ENCODE data around the gene PRRX2. TPM values are rescaled to one million over a fixed set of nuclear protein-coding genes. Genes with fewer than 3 reads are reported as not detected.

Gene PRRX2
- total and polyA plus RNA-seq, 4 donors = 0.03 to 0.08 TPM; not detected in 2

- Histone ChIP-seq H3K4me3 (ENCODE audit: low read depth in 1 of 3, low read length in 3 of 3) (no peak overlapping the region), H3K4me1 (ENCODE audit: control insufficient read depth in 4 of 4, insufficient read depth in 4 of 4, low read length in 3 of 4) (peaks cover 0 to 10% (median 1%) of the 10 kb centered on the region in 4 donors), H3K36me3 (ENCODE audit: control insufficient read depth in 4 of 4, insufficient read depth in 3 of 4, low read depth in 1 of 4, low read length in 3 of 4) (no peaks in the 10 kb centered on the region), H3K9me3 (ENCODE audit: control insufficient read depth in 4 of 4, low read length in 3 of 4) (no peaks in the 10 kb centered on the region), H3K27me3 (ENCODE audit: control insufficient read depth in 4 of 4, insufficient read depth in 4 of 4, low read length in 3 of 4) (peaks cover 0 to 10% (median 1%) of the 10 kb centered on the region in 4 donors), H3K9ac (ENCODE audit: low read depth in 1 of 2, low read length in 2 of 2) (no peak overlapping the region), H3K27ac (ENCODE audit: low read depth in 1 of 2, low read length in 2 of 2) (no peak overlapping the region)
- 81% methylated on average over 13 of the region's 13 CpGs for WGBS
- DNase-seq (ENCODE audit: low spot score) = no peak
- no peak for TF ChIP-seq FOXA1 (IDR thresholded peaks at IDR 0.05)
- no peak for TF ChIP-seq CTCF (IDR thresholded peaks at IDR 0.05; ENCODE audit: low read depth, low read length, missing input control)
- TF ChIP-seq JUND (IDR thresholded peaks at IDR 0.05) = no peak
- TF ChIP-seq EGR1 (IDR thresholded peaks at IDR 0.05; ENCODE audit: low read depth in 2 of 2) = no peak
- TF ChIP-seq RXRA (IDR thresholded peaks at IDR 0.05) = no peak
- no peak for TF ChIP-seq HNF4G (IDR thresholded peaks at IDR 0.05)
- TF ChIP-seq REST (IDR thresholded peaks at IDR 0.05) = no peak
- TF ChIP-seq ZBTB33 (IDR thresholded peaks at IDR 0.05) = no peak
- TF ChIP-seq YY1 (IDR thresholded peaks at IDR 0.05) = no peak
- no peak for TF ChIP-seq FOXA2 (IDR thresholded peaks at IDR 0.05)
- TF ChIP-seq NR2F2 (IDR thresholded peaks at IDR 0.05) = no peak
These were observed 4.5 kb downstream of the PRRX2 start for GRCh38 chr9:129669946-129670345.

- WGBS = 87% methylated on average over 9 of the region's 9 CpGs
- H3K27ac ChIP-seq (ENCODE audit: low read depth in 1 of 2, low read length in 2 of 2) = no peak overlapping the region
- H3K4me1 ChIP-seq (ENCODE audit: control insufficient read depth in 4 of 4, insufficient read depth in 4 of 4, low read length in 3 of 4) = peaks cover 0 to 2% (median 1%) of the 10 kb centered on the region in 4 donors
- H3K36me3 ChIP-seq (ENCODE audit: control insufficient read depth in 4 of 4, insufficient read depth in 3 of 4, low read depth in 1 of 4, low read length in 3 of 4) = no peaks in the 10 kb centered on the region
- no peak for DNase-seq (ENCODE audit: low spot score)
- peaks cover 0 to 10% (median 0%) of the 10 kb centered on the region in 4 donors for H3K27me3 ChIP-seq (ENCODE audit: control insufficient read depth in 4 of 4, insufficient read depth in 4 of 4, low read length in 3 of 4)
- no peak overlapping the region for H3K9ac ChIP-seq (ENCODE audit: low read depth in 1 of 2, low read length in 2 of 2)
- H3K4me3 ChIP-seq (ENCODE audit: low read depth in 1 of 3, low read length in 3 of 3) = no peak overlapping the region
- no peaks in the 10 kb centered on the region for H3K9me3 ChIP-seq (ENCODE audit: control insufficient read depth in 4 of 4, low read length in 3 of 4)
- TF ChIP-seq SP1 (IDR thresholded peaks at IDR 0.05) (no peak), HNF4G (IDR thresholded peaks at IDR 0.05) (no peak), ATF3 (IDR thresholded peaks at IDR 0.05) (no peak), FOXA2 (IDR thresholded peaks at IDR 0.05) (no peak), EGR1 (IDR thresholded peaks at IDR 0.05; ENCODE audit: low read depth in 2 of 2) (no peak), GABPA (IDR thresholded peaks at IDR 0.05 in 1 of 2, conservative IDR thresholded peaks at IDR 0.05 in 1 of 2) (no peak), JUND (IDR thresholded peaks at IDR 0.05) (no peak), CTCF (IDR thresholded peaks at IDR 0.05; ENCODE audit: low read depth, low read length, missing input control) (no peak), FOXA1 (IDR thresholded peaks at IDR 0.05) (no peak), HNF4A (conservative IDR thresholded peaks at IDR 0.05) (no peak), TAF1 (conservative IDR thresholded peaks at IDR 0.05) (no peak), MAX (IDR thresholded peaks at IDR 0.05) (no peak), REST (IDR thresholded peaks at IDR 0.05) (no peak), NR2F2 (IDR thresholded peaks at IDR 0.05) (no peak), RAD21 (IDR thresholded peaks at IDR 0.05) (no peak)
These were observed 5.6 kb downstream of the PRRX2 start for GRCh38 chr9:129671065-129671464.

Measured in liver (tissue), 9 donors.